ENCODE data around the gene L3MBTL4.
"Not testable (repeated sequence)": the region's sequence is repeated elsewhere in the genome, so short reads cannot be mapped to it uniquely, and the experiment has no call there.

- TF ChIP-seq POLR2A, CTCF (IDR thresholded peaks at IDR 0.05): not testable (repeated sequence)
Measured at GRCh38 chr18:6047596-6047995, 367.1 kb downstream of the L3MBTL4 start.

Data from adrenal gland (tissue), 5 donors.